Esophagus squamous epithelium (tissue), 4 donors: Measurements from ENCODE around the gene SPACA4.

ENCODE experiments used
- CTCF ChIP-seq, 6 experiments: fragments of 450-650 bp in 4 of 6; fragments of 200-600 bp in 2 of 6; sonication (generic) in 2 of 6; IDR thresholded peaks; one replicate each; pipeline ENCODE4 v1.5.1; 2016 to 2019; ENCODE audit warnings: antibody characterized with exemption in 6 of 6, mild to moderate bottlenecking in 4 of 6, moderate library complexity in 4 of 6
- POLR2A ChIP-seq, 4 donors: fragments of 450-650 bp; IDR thresholded peaks; one replicate each; pipeline ENCODE4 v1.6.1; 2017; ENCODE audit warnings: antibody characterized with exemption in 4 of 4, mild to moderate bottlenecking in 4 of 4, moderate library complexity in 3 of 4

DNA sequence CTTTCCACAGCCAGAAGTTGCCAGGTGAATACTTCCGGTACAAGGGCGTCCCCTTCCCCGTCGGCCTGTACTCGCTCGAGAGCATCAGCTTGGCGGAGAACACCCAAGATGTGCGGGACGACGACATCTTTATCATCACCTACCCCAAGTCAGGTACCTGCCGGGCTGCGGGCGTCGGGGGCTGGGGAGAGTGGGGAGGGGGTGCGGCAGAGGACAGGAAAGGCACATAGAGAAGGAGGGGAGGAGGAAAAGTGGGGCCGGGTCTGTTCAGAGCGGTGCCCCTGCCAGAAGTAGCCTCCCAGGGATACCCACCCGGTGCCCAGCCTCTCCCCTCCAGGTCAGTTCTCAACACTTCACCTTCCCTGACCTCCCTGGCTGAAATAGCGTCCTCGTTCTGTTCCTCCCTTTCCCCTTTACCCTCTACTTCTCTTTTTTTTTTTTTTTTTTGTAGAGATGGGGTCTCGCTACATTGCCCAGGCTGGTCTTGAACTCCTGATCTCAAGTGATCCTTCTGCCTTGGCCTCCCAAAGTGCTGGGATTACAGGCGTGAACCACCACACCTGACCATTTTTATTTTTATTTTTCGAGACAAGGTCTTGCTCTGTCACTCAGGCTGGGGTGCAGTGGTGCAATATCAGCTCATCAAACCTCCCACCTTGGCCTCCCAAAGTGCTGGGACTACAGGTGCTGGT, 30.5 kb upstream of the SPACA4 start:
- no peak for TF ChIP-seq POLR2A (IDR thresholded peaks at IDR 0.05)
- no peak for TF ChIP-seq CTCF (IDR thresholded peaks at IDR 0.05)
